ENCODE data around the gene SORCS2.

DNA sequence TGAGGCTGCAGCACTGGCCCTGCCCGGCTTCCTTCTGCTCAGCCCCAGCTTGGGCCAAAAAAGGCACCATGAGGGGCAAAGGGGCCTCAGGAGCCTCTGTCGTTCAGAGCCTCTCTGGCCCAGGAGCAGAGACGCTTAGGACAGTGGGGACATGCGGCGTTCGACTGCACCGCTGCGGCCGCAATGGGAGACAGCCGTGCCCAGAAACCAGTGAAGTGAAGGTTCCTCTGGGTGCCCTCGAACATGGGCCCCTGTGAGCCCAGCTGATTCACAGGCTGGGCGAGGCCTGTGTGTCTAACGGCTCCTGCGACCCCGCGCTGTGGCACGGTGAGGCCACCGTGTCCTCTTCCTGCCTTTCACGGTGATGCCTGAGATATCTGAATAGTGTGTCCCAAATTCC is 512.3 kb downstream of the SORCS2 start:
- TF ChIP-seq, protein P1, sequence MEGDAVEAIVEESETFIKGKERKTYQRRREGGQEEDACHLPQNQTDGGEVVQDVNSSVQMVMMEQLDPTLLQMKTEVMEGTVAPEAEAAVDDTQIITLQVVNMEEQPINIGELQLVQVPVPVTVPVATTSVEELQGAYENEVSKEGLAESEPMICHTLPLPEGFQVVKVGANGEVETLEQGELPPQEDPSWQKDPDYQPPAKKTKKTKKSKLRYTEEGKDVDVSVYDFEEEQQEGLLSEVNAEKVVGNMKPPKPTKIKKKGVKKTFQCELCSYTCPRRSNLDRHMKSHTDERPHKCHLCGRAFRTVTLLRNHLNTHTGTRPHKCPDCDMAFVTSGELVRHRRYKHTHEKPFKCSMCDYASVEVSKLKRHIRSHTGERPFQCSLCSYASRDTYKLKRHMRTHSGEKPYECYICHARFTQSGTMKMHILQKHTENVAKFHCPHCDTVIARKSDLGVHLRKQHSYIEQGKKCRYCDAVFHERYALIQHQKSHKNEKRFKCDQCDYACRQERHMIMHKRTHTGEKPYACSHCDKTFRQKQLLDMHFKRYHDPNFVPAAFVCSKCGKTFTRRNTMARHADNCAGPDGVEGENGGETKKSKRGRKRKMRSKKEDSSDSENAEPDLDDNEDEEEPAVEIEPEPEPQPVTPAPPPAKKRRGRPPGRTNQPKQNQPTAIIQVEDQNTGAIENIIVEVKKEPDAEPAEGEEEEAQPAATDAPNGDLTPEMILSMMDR (IDR thresholded peaks at IDR 0.05): no peak
- TF ChIP-seq POLR2AphosphoS5 (IDR thresholded peaks at IDR 0.05) (no peak), EP300 (IDR thresholded peaks at IDR 0.05) (no peak)
